ENCODE measurements around the gene ZNF236. TPM values are rescaled to one million over a fixed set of nuclear protein-coding genes. Genes with fewer than 3 reads are reported as not detected.

Gene ZNF236
- total RNA-seq, 1 donor from 2014 or later = 32.5 TPM

DNA sequence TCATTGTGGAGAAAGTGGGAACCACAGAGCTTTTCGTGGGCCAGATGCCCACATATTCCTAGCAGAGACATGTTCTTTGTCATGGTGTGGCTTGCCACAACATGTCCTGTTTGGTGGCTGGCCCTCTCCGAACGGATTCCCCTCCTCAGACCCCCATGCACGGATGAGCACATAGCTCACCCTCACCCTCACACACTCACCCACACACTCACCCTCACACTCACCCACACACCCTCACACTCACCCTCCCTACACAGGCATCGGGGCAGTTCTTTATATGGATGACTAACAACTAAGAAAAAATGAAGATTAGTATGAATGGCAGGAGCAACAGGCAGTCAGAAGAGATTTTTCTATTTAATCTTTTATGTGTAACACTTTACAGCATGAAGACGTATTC lies 149.9 kb downstream of the ZNF236 start:
- no peak for DNase-seq (ENCODE audit: low spot score in 2 of 2, unreplicated experiment in 2 of 2)
- Mint-ChIP-seq H3K27me3 (ENCODE audit: low read depth) (no peaks in the 10 kb centered on the region), H3K9me3 (no peaks in the 10 kb centered on the region), H3K36me3 (peaks cover 1% of the 10 kb centered on the region), H3K27ac (no peak overlapping the region), H3K4me3 (no peak overlapping the region), H3K4me1 (peaks cover 3% of the 10 kb centered on the region)
- TF ChIP-seq, protein P1, sequence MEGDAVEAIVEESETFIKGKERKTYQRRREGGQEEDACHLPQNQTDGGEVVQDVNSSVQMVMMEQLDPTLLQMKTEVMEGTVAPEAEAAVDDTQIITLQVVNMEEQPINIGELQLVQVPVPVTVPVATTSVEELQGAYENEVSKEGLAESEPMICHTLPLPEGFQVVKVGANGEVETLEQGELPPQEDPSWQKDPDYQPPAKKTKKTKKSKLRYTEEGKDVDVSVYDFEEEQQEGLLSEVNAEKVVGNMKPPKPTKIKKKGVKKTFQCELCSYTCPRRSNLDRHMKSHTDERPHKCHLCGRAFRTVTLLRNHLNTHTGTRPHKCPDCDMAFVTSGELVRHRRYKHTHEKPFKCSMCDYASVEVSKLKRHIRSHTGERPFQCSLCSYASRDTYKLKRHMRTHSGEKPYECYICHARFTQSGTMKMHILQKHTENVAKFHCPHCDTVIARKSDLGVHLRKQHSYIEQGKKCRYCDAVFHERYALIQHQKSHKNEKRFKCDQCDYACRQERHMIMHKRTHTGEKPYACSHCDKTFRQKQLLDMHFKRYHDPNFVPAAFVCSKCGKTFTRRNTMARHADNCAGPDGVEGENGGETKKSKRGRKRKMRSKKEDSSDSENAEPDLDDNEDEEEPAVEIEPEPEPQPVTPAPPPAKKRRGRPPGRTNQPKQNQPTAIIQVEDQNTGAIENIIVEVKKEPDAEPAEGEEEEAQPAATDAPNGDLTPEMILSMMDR (IDR thresholded peaks at IDR 0.05; ENCODE audit: unreplicated experiment) = no peak

DNA sequence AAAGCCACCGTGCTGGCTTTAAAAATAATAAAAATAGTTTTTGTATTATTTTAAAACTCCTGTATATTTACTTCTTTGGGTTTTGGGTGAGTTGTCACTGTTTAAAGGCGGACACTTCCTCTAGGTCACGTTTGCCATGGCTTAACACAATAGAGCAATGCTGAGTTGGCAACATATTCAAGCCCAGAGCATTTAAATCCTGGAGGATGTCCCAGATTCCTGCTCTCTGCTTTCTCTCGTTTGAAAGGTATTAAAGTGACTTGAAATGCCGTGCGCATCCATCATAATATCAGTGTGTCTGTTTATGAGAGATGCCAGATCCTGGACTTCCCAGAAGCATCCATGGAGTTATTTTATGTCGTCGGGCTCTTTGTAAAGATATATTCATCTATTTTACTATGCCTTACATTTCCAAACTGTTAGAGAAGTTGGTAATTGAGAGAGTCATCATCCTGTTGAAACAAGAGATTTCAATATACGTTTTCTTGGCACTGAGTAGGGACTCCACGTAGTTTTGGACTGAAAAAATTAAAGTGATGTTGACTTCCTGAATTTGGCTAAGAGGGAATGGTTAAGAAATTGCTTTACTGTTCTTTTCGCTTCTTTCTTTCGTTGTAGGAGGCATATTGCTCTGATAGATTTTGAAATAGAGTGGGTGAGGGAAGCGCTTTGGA lies 150.6 kb downstream of the ZNF236 start:
- no peak overlapping the region for H3K4me3 Mint-ChIP-seq
- H3K9me3 Mint-ChIP-seq = no peaks in the 10 kb centered on the region
- DNase-seq (ENCODE audit: low spot score in 2 of 2, unreplicated experiment in 2 of 2) = no peak
- H3K4me1 Mint-ChIP-seq = peaks cover 4% of the 10 kb centered on the region
- H3K27me3 Mint-ChIP-seq (ENCODE audit: low read depth) = no peaks in the 10 kb centered on the region
- H3K27ac Mint-ChIP-seq = no peak overlapping the region
- TF ChIP-seq, protein P1 (IDR thresholded peaks at IDR 0.05; ENCODE audit: unreplicated experiment) = no peak
- peaks cover 1% of the 10 kb centered on the region for H3K36me3 Mint-ChIP-seq

DNA sequence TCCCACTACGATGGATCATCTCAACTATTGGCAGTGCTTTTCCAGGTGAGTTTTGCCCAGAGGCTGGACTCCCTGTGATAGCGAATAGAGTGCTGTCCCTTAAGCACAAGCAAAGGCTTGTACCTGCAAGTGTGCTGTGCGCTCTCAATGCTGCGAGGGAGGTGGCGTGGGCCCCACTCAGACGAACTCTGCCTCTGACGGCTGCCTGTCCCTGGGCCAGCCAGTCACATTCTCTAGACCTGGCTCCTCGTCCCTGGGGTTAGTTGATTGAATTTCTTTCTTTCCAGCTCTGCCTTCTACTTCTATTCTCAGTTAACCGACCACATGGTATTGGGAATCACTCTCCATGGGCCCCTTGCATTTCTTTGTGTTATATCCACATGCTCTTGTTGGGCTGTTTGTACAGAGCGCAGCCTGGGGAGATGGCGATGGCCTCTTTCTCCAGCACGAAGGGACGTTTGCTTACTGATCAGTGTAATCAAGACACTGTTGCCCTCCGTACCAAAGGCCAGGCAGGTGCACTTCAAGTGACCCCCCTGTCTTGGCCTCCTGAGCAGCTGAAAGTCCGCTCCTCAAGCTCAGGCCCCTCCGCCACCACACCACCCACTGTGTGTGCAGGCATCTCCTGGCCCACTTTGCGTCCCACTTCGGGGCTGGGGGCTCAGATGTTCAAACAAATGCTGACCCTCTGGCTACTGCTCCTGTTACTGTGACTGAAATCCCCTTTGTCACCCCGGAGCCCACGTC lies 151.3 kb downstream of the ZNF236 start:
- no peaks in the 10 kb centered on the region for H3K27me3 Mint-ChIP-seq (ENCODE audit: low read depth)
- no peak for DNase-seq (ENCODE audit: low spot score in 2 of 2, unreplicated experiment in 2 of 2)
- H3K27ac Mint-ChIP-seq = no peak overlapping the region
- peaks cover 4% of the 10 kb centered on the region for H3K4me1 Mint-ChIP-seq
- TF ChIP-seq, protein P1 (IDR thresholded peaks at IDR 0.05; ENCODE audit: unreplicated experiment) = no peak
- no peak overlapping the region for H3K4me3 Mint-ChIP-seq
- H3K9me3 Mint-ChIP-seq = no peaks in the 10 kb centered on the region
- peaks cover 1% of the 10 kb centered on the region for H3K36me3 Mint-ChIP-seq

DNA sequence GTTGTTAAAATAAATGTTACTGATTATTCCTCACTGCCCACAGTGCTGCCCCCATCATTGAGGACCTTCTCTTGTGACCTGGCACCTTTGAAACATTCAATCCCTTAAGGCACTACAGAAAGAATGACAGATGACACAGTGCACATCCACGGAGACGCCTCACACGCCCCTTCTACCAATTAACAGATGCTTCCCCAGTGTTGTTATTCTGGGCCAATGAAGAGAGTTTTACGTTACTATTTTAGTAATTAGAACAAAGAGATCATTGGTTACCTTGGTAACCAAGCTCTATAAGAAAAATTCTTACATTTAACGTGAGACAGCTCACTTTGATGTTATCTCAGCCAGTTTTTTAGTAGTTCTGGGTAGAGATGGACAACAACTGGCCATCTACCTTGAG lies 152.0 kb downstream of the ZNF236 start:
- peaks cover 1% of the 10 kb centered on the region for H3K36me3 Mint-ChIP-seq
- no peak for DNase-seq (ENCODE audit: low spot score in 2 of 2, unreplicated experiment in 2 of 2)
- no peak overlapping the region for H3K27ac Mint-ChIP-seq
- TF ChIP-seq, protein P1 (IDR thresholded peaks at IDR 0.05; ENCODE audit: unreplicated experiment) = no peak
- no peak overlapping the region for H3K4me3 Mint-ChIP-seq
- no peaks in the 10 kb centered on the region for H3K27me3 Mint-ChIP-seq (ENCODE audit: low read depth)
- H3K4me1 Mint-ChIP-seq = peaks cover 4% of the 10 kb centered on the region
- no peaks in the 10 kb centered on the region for H3K9me3 Mint-ChIP-seq

DNA sequence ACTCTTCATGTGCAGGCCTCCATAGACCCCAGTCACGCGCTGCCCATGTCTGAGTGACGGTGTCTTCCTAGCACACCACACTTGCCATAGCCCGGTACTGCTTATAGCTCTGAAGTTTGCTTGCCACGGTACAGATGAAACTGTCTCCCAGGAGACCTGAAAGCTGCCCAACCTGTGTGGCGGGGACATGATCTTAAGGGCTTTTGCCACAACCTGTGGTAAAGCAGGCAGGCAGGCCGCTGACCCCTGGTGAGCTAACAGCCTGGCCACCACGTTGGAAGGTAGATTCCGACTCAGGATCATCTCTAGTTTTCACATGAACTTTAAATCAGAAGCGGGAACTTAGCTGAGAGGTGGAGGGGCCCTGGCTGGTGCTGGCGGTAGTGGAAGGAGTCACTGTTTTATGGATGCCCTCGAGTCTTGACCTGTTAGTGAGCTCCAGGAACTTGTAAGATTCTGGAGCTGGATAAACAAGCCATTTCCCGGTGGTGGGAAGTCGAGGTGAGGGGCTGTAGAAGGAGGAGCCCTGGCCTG lies 153.3 kb downstream of the ZNF236 start:
- Mint-ChIP-seq H3K27me3 (ENCODE audit: low read depth) (no peaks in the 10 kb centered on the region), H3K27ac (no peak overlapping the region), H3K4me1 (peaks cover 4% of the 10 kb centered on the region), H3K36me3 (peaks cover 6% of the 10 kb centered on the region), H3K4me3 (no peak overlapping the region), H3K9me3 (no peaks in the 10 kb centered on the region)
- TF ChIP-seq, protein P1 (IDR thresholded peaks at IDR 0.05; ENCODE audit: unreplicated experiment) = no peak
- DNase-seq (ENCODE audit: low spot score in 2 of 2, unreplicated experiment in 2 of 2) = no peak

Measured in mesothelial cell of epicardium (in vitro differentiated cells).